ENCODE results near the gene LPIN1. TPM values are rescaled to one million over a fixed set of nuclear protein-coding genes. Genes with fewer than 3 reads are reported as not detected.

The LPIN1 gene
- total RNA-seq, 2 experiments from 2014 or later: 115 to 128 TPM

GRCh38 chr2:11698009-11698922 is 48.2 kb upstream of the LPIN1 start:
- H3K27me3 ChIP-seq (ENCODE audit: control insufficient read depth in 1 of 2, insufficient read depth in 2 of 2, low read length in 2 of 2): no peaks in the 10 kb centered on the region
- DNase-seq (no peak), ATAC-seq (ENCODE audit: poor library complexity) (no peak)
- no peaks in the 10 kb centered on the region for H3K36me3 Mint-ChIP-seq (ENCODE audit: low read depth)
- no peaks in the 10 kb centered on the region for H3K36me3 ChIP-seq (ENCODE audit: insufficient read depth, low read length)
- CTCF ChIA-PET: no interaction called here
- no peaks in the 10 kb centered on the region for H3K9me3 Mint-ChIP-seq
- H3K4me3 Mint-ChIP-seq: no peak overlapping the region
- POLR2A ChIA-PET: interaction anchor here (0.5 kb wide), 1 partner anchor 485 kb away, joined by 3 read pairs; no protein-coding TSS in a partner anchor
- H3K27ac ChIP-seq (ENCODE audit: low read depth in 1 of 2, low read length in 2 of 2): no peak overlapping the region
- no peaks in the 10 kb centered on the region for H3K27me3 Mint-ChIP-seq
- TF ChIP-seq CTCF (IDR thresholded peaks at IDR 0.05): no peak
- no peak overlapping the region for H3K27ac Mint-ChIP-seq
- no peaks in the 10 kb centered on the region for H3K4me1 Mint-ChIP-seq (ENCODE audit: low read depth)
- intact Hi-C loops (cut with DNase I, micrococcal nuclease): no loop called here
- peaks cover 8% of the 10 kb centered on the region for H3K4me1 ChIP-seq (ENCODE audit: insufficient read depth, low read length)
- no peaks in the 10 kb centered on the region for H3K9me3 ChIP-seq (ENCODE audit: control insufficient read depth in 1 of 2, insufficient read depth in 1 of 2, low read length in 2 of 2)
- no peak overlapping the region for H3K4me3 ChIP-seq (ENCODE audit: low read length)

- no peak overlapping the region for H3K4me3 Mint-ChIP-seq
- H3K27me3 ChIP-seq (ENCODE audit: control insufficient read depth in 1 of 2, insufficient read depth in 2 of 2, low read length in 2 of 2): no peaks in the 10 kb centered on the region
- no peaks in the 10 kb centered on the region for H3K9me3 Mint-ChIP-seq
- intact Hi-C loops (cut with DNase I, micrococcal nuclease): no loop called here
- DNase-seq: no peak
- H3K4me1 Mint-ChIP-seq (ENCODE audit: low read depth): no peaks in the 10 kb centered on the region
- ATAC-seq (ENCODE audit: poor library complexity): no peak
- H3K36me3 ChIP-seq (ENCODE audit: insufficient read depth, low read length): no peaks in the 10 kb centered on the region
- H3K27ac Mint-ChIP-seq: no peak overlapping the region
- H3K4me3 ChIP-seq (ENCODE audit: low read length): no peak overlapping the region
- POLR2A ChIA-PET: no interaction called here
- no peaks in the 10 kb centered on the region for H3K9me3 ChIP-seq (ENCODE audit: control insufficient read depth in 1 of 2, insufficient read depth in 1 of 2, low read length in 2 of 2)
- no peak overlapping the region for H3K27ac ChIP-seq (ENCODE audit: low read depth in 1 of 2, low read length in 2 of 2)
- CTCF ChIA-PET: no interaction called here
- no peak for TF ChIP-seq CTCF (IDR thresholded peaks at IDR 0.05)
- no peaks in the 10 kb centered on the region for H3K36me3 Mint-ChIP-seq (ENCODE audit: low read depth)
- H3K27me3 Mint-ChIP-seq: no peaks in the 10 kb centered on the region
- peaks cover 8% of the 10 kb centered on the region for H3K4me1 ChIP-seq (ENCODE audit: insufficient read depth, low read length)
These were observed 46.5 kb upstream of the LPIN1 start for GRCh38 chr2:11699686-11700670.

GRCh38 chr2:11701206-11701605 is 45.2 kb upstream of the LPIN1 start:
- H3K9me3 ChIP-seq (ENCODE audit: control insufficient read depth in 1 of 2, insufficient read depth in 1 of 2, low read length in 2 of 2): no peaks in the 10 kb centered on the region
- ChIA-PET POLR2A (no interaction called here), CTCF (no interaction called here)
- no peak for TF ChIP-seq CTCF (IDR thresholded peaks at IDR 0.05)
- Mint-ChIP-seq H3K9me3 (no peaks in the 10 kb centered on the region), H3K36me3 (ENCODE audit: low read depth) (no peaks in the 10 kb centered on the region), H3K4me1 (ENCODE audit: low read depth) (no peaks in the 10 kb centered on the region), H3K4me3 (no peak overlapping the region), H3K27me3 (no peaks in the 10 kb centered on the region), H3K27ac (no peak overlapping the region)
- H3K4me3 ChIP-seq (ENCODE audit: low read length): no peak overlapping the region
- H3K27ac ChIP-seq (ENCODE audit: low read depth in 1 of 2, low read length in 2 of 2): no peak overlapping the region
- ATAC-seq (ENCODE audit: poor library complexity) (no peak), DNase-seq (no peak)
- H3K27me3 ChIP-seq (ENCODE audit: control insufficient read depth in 1 of 2, insufficient read depth in 2 of 2, low read length in 2 of 2): no peaks in the 10 kb centered on the region
- intact Hi-C loops (cut with DNase I, micrococcal nuclease): no loop called here
- no peaks in the 10 kb centered on the region for H3K36me3 ChIP-seq (ENCODE audit: insufficient read depth, low read length)
- H3K4me1 ChIP-seq (ENCODE audit: insufficient read depth, low read length): peaks cover 8% of the 10 kb centered on the region

Data from CD4-positive, alpha-beta T cell (primary cell).